Adrenal gland (tissue), 12 donors: Measurements from ENCODE around the gene C10orf67. TPM values are rescaled to one million over a fixed set of nuclear protein-coding genes. Genes with fewer than 3 reads are reported as not detected.
"Not testable (repeated sequence)": the region's sequence is repeated elsewhere in the genome, so short reads cannot be mapped to it uniquely, and the experiment has no call there.

Experiments
- DNase-seq, 7 donors: peaks; one replicate each; pipeline ENCODE4 v3.0.0-alpha.2; 2019 to 2020
- H3K27ac ChIP-seq, 5 donors: fragments of 200-600 bp; sonication (generic) in 4 of 5; 1 replicate in 3 of 5; 2 replicates in 2 of 5; pipeline versions ENCODE4 v1.5.1 to v1.8.0; 2016 to 2020; ENCODE audit warnings: mild to moderate bottlenecking in 1 of 5
- H3K27me3 ChIP-seq: fragments of 200-600 bp; 2 replicates; pipeline ENCODE4 v1.8.0; 2021
- H3K36me3 ChIP-seq, 2 donors: fragments of 200-600 bp; replicated peaks in 1 of 2; 1 replicate in 1 of 2; 2 replicates in 1 of 2; pipeline versions ENCODE4 v1.5.1 to v1.8.0; 2018 to 2022
- H3K4me1 ChIP-seq, 2 donors: fragments of 200-600 bp; replicated peaks in 1 of 2; 1 replicate in 1 of 2; 2 replicates in 1 of 2; pipeline versions ENCODE4 v1.5.1 to v1.8.0; 2018 to 2021
- H3K4me3 ChIP-seq, 4 donors: fragments of 200-600 bp; sonication (generic) in 3 of 4; one replicate each; pipeline ENCODE4 v1.5.1; 2016 to 2018
- H3K9me3 ChIP-seq, 3 donors: fragments of 200-600 bp; sonication (generic) in 1 of 3; replicated peaks in 1 of 3; 1 replicate in 2 of 3; 2 replicates in 1 of 3; pipeline versions ENCODE4 v1.5.1 to v1.8.0; 2016 to 2021
- CTCF ChIP-seq, 6 experiments: fragments of 450-650 bp in 4 of 6; fragments of 200-600 bp in 2 of 6; sonication (generic) in 1 of 6; IDR thresholded peaks; 1 replicate in 5 of 6; 2 replicates in 1 of 6; pipeline versions ENCODE4 v1.5.1 to v1.8.0; 2016 to 2021; ENCODE audit warnings: antibody characterized with exemption in 6 of 6, mild to moderate bottlenecking in 2 of 6, moderate library complexity in 1 of 6
- POLR2A ChIP-seq, 2 donors: fragments of 450-650 bp; IDR thresholded peaks; one replicate each; pipeline ENCODE4 v1.6.1; 2017; ENCODE audit warnings: antibody characterized with exemption in 2 of 2, mild to moderate bottlenecking in 2 of 2, moderate library complexity in 1 of 2
- WGBS, 4 donors: extraction: QIAGEN DNeasy Blood & Tissue Kit in 2 of 4; methylation state at CpG; one replicate each; pipeline versions ENCODE4 v1.1.5 to v1.1.7; 2013 to 2017; 5-methylcytosine and 5-hydroxymethylcytosine counted together
- intact Hi-C, 2 donors: fragments of 100-400 bp; cut with DNase I; formaldehyde crosslinking; loops; one replicate each; pipeline versions ENCODE4 v1.14.1 to v1.15.0; 2022 to 2023
- polyA plus RNA-seq, 3 donors: library from polyadenylated mRNA; stranded (reverse); fragments of 200-250 nt in 2 of 3; fragments of 350-450 nt in 1 of 3; fragmentation: Illumina TruSeq in 1 of 3; extraction: RNeasy Lipid Tissue Mini Kit (QIAGEN cat#74804) in 1 of 3; gene quantifications; one replicate each; pipeline ENCODE4 v1.2.3, GENCODE V29; 2013 to 2014
- total RNA-seq, 9 donors: library from RNA; depleted of rRNA in 4 of 9; stranded (reverse); fragments of >200 nt in 4 of 9; fragments of 120-200 nt in 1 of 9; fragmentation: NEBNext Ultra II Directional in 1 of 9; extraction: Animal tissue kit (Norgen Biotek cat#: 25700) in 1 of 9; gene quantifications; one replicate each; pipeline versions ENCODE4 v1.1.0 to v1.2.4, GENCODE V29; 2013 to 2023
- donor health status: healthy with polysubstance abuse.
- donor health status: Bipolar disorder and iron deficiency.
- donor health status: DM: yes; HTN: yes; CAD: no.
- donor health status: DM: no; HTN: no; CAD: no.
- donor health status: DM: no; HTN: no; CAD: no.
- donor health status: DM: yes; HTN: yes; CAD: no.

Gene C10orf67
- total and polyA plus RNA-seq, 12 donors: 0.03 to 0.50 (median 0.18) TPM; not detected in 6

GRCh38 chr10:23280419-23281043, 64.1 kb downstream of the C10orf67 start:
- no peaks in the 10 kb centered on the region for H3K9me3 ChIP-seq
- WGBS, 4 donors: 32 to 39% (median 35%) methylated on average over 7 of the region's 7 CpGs
- no peak for DNase-seq
- H3K27me3 ChIP-seq: no peaks in the 10 kb centered on the region
- no peak for TF ChIP-seq CTCF (IDR thresholded peaks at IDR 0.05)
- TF ChIP-seq POLR2A (IDR thresholded peaks at IDR 0.05): no peak
- intact Hi-C loops: no loop called here
- no peak overlapping the region for H3K4me3 ChIP-seq
- H3K27ac ChIP-seq: no peak overlapping the region
- H3K36me3 ChIP-seq: no peaks in the 10 kb centered on the region
- no peaks in the 10 kb centered on the region for H3K4me1 ChIP-seq

- DNase-seq: no peak
- Histone ChIP-seq H3K27me3 (no peaks in the 10 kb centered on the region), H3K27ac (no peak overlapping the region)
Observed at GRCh38 chr10:23275355-23275754, 69.2 kb downstream of the C10orf67 start.

GRCh38 chr10:23274179-23274578, 70.4 kb downstream of the C10orf67 start:
- H3K9me3 ChIP-seq: peaks cover 0 to 16% (median 0%) of the 10 kb centered on the region in 3 donors
- H3K27ac ChIP-seq, DNase-seq, intact Hi-C loops, H3K36me3 ChIP-seq, H3K27me3 ChIP-seq, H3K4me1 ChIP-seq, H3K4me3 ChIP-seq: not testable (repeated sequence)
- WGBS, 4 donors: 71 to 82% (median 77%) methylated on average over 9 of the region's 9 CpGs

More at GRCh38 chr10:23275355-23275754, 69.2 kb downstream of the C10orf67 start:
- intact Hi-C loops: no loop called here
- Histone ChIP-seq H3K4me1 (no peaks in the 10 kb centered on the region), H3K9me3 (peaks cover 0 to 16% (median 0%) of the 10 kb centered on the region in 3 donors), H3K4me3 (no peak overlapping the region), H3K36me3 (no peaks in the 10 kb centered on the region)
- 46 to 92% (median 69%) methylated on average over 2 of the region's 2 CpGs for WGBS, 4 donors
- no peak for TF ChIP-seq CTCF (IDR thresholded peaks at IDR 0.05)
- no peak for TF ChIP-seq POLR2A (IDR thresholded peaks at IDR 0.05)

GRCh38 chr10:23270531-23270930, 74.1 kb downstream of the C10orf67 start:
- Histone ChIP-seq H3K27me3 (no peaks in the 10 kb centered on the region), H3K4me3 (no peak overlapping the region), H3K9me3 (peaks cover 0 to 16% (median 0%) of the 10 kb centered on the region in 3 donors), H3K27ac (no peak overlapping the region), H3K4me1 (no peaks in the 10 kb centered on the region), H3K36me3 (no peaks in the 10 kb centered on the region)
- DNase-seq: no peak
- 70 to 94% (median 78%) methylated on average over 3 of the region's 3 CpGs for WGBS, 4 donors
- TF ChIP-seq POLR2A (IDR thresholded peaks at IDR 0.05) (no peak), CTCF (IDR thresholded peaks at IDR 0.05) (no peak)
- intact Hi-C loops: no loop called here
